DMS153 treated with DMSO at 0.1 percent for 48 hours (cell line): ENCODE results near the gene PSTPIP2.
"Not testable (repeated sequence)": the region's sequence is repeated elsewhere in the genome, so short reads cannot be mapped to it uniquely, and the experiment has no call there.

Experiments
- DNase-seq: peaks from one replicate; lab custom pipeline; 2025; ENCODE audit not compliant: unreplicated experiment; lab: John Stamatoyannopoulos, UW

The PSTPIP2 gene

DNA sequence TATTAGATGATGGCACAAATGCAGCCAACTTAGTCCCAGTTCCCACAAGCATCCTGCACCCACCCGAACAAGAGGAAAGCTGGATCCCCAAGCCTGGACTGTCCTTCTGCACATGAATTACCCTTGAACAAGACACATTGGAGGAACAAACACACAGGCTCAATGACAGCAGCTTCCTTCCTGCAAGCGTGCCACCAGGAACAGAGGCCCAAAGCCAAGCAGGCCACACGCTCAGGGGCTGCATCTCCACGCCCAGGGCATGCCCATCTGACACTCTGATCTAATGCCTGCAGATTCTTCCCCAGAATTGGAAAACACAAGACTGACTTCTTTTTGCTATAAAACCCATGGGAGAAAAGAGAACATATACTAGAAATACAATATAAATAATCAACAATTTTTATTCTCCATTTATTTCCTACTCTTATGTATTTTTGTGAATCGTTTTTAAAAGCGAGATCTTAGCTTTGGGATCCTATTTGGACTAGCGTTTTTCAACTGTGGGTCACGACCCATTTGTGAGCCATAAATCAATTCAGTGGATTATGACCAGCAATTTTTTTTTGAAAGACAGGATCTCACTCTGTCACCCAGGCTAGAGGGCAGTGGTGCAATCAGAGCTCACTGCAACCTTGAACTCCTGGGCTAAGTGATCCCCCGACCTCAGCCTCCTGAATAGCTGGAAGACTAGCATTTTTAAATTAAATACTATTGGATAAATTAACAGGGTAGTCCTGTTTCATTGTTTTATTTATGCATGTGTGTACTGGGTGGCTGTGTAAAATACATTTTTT lies 34.4 kb downstream of the PSTPIP2 start:
- no peak for DNase-seq

DNA sequence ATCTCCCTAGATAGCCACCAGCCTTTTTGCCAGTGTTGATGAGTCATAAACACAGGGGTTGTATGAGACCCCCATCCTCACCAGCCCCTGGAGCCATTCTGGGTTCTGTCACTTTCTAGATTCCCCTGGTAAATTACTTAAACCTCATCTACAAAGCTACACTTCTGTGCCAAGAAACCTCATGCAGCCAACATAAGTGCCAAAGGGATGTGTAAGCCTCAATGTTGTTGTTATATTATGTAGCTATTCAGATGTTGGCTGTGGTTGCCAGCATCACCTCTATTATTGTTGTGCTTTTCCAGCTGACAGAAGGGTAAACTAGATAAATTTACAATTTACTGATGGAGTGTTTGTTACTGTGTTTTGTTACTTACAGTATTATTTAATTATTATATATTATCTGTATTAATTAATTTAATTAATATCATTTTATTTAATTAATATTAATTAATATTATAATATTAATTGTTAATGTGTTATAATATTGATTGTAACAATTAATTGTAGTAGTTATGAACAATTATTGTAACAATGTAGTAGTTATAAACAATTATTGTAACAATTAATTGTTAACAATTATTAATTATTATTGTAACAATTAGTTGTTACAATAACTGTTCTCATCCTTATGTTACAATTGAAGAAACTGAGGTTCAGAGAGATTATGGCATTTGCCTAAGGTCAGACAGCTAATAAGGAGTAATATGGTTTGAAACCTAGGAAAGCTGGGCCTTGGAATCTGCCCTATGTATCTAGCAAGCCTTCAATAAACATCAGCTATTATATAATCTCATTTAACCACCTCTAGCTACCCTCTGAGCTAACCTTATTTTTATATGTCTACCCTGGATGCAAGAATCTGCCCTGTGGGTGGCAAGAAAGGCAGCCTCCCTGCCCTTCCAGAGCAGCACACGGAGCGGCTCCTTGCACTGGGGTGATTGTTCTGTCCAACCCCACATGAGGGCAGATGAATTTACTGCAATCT lies 36.1 kb downstream of the PSTPIP2 start:
- no peak for DNase-seq

GRCh38 chr18:46034230-46034629 lies 37.8 kb downstream of the PSTPIP2 start:
- DNase-seq = no peak

DNA sequence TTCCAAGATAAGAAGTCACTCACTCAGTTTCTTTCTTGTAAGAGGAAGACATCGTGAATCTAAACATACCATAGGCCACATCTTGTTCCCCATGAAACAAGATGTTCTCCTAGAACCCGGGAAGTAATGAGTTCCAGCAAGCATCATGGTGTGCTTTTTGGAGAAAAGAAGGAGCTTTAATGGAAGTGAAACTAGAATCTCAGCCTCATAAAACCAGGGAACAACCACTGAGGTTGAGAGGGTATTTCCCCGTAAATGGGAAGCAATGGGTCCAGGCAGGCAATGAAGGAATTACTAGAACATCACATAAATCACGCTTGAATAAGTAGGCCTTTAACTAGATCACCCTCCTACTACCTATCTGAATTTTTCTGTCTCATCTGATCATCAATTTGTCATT lies 40.3 kb downstream of the PSTPIP2 start:
- DNase-seq = no peak

DNA sequence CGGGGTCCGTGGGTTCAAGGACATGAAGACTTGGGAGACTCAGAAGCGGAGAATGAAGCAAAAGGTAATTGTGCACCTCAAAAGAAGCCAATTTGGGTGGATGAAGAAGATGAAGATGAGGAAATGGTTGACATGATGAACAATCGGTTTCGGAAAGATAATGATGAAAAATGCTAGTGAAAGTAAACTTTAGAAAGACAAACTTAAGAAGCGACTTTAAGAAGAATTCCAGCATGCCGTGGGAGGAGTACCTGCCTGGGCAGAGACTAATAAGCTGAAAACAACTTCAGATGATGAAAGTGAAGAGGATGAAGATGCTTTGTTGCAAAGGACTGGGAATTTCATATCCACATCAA lies 43.5 kb downstream of the PSTPIP2 start:
- no peak for DNase-seq

GRCh38 chr18:46019936-46020335 lies 52.1 kb downstream of the PSTPIP2 start:
- no peak for DNase-seq

- DNase-seq = no peak
These were observed 58.4 kb downstream of the PSTPIP2 start for GRCh38 chr18:46013484-46014189.

DNA sequence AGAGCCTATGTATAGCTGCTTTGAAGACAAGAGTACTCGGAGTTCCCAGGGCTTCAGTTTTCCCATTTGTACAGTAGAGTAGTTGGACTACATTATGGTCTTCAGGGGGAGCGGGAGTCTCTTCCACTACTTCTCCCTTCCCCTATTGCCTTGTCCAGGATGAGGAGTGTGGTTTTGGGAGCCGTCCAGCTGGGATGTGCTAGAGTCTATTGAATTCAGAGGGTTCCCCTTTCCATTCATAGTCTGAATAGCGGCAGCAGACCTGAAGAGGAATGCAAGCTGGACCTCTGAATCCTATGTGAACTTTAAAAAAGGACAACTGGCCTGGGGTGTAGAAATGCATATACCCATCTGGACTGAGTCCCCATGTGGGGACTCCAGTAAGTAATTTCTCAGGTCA lies 61.4 kb downstream of the PSTPIP2 start:
- DNase-seq = no peak

DNA sequence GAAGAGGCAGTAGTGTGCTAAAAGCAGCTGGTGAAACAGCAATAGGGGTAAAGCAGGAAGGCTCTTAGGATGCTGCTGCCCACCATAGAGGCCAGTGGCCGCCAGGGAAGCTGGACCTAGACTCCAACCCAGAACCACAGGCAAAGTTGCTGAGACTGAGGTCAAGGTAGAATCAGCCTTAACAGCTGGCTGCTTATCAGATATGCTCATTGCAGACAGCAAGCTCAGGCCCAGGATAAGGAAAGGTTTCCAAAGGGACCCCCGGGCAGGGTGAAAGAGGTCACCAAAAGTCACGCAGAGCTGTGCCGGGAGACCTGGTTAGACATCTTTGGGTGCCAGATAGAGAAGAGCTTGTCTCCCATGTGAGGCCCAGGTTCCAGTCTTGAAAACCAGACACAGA lies 62.0 kb downstream of the PSTPIP2 start:
- no peak for DNase-seq

- DNase-seq = no peak
These were observed 62.8 kb downstream of the PSTPIP2 start for GRCh38 chr18:46009125-46009840.

DNA sequence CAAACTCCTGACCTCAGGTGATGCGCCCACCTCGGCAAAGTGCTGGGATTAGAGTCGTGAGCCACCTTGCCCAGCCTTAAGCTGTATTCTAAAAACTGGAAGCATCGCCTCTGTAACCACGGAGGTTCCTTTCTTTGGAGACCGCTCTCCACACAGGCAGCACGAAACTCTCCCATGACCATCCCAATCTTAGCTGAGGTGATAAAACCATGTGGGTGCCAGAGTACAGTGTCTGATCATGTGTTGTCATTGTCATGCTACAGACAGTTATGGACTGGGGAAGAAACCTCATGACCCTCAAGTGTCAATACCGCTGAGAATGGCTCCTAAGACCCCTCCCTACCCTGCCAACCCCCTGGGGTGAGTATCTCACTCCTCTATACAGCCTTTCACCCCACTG lies 63.5 kb downstream of the PSTPIP2 start:
- DNase-seq = no peak

GRCh38 chr18:46007165-46007564 lies 64.9 kb downstream of the PSTPIP2 start:
- DNase-seq = no peak

- no peak for DNase-seq
These were observed 69.1 kb downstream of the PSTPIP2 start for GRCh38 chr18:46002934-46003333.

GRCh38 chr18:46001892-46002291 lies 70.2 kb downstream of the PSTPIP2 start:
- no peak for DNase-seq

DNA sequence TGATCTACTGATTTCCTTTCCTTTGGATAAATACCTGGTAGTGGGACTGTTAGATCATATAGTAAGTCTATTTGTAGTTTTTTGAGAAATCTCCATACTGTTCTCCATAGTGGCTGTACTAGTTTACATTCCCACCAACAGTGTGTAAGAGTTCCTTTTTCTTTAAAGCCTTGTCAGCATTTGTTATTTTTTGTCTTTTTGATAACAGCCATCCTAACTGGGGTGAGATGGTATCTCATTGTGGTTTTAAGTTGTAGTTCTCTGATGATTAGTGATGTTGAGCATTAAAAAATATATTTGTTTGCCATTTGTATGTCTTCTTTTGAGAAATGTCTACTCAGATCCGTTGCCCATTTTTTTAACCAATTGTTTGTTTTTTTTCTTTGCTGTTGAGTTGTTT lies 71.0 kb downstream of the PSTPIP2 start:
- DNase-seq = no peak

DNA sequence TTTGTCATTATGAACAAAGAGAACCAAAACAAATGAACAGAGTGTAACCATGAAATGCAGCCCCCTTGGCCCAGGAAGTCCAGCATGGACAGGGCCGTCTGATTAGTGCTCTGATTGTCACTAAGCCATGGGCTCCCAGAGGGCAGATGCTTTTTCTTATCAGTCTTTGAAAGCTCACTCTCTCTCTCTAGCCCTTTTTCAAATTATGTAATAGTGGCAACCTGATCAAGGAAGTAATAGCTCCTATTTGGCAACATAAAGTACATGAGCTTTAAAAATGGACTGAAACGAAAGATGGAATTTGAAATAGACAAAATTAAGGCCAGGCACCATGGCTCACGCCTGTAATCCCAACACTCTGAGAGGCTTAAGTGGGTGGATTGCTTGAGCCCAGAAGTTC lies 72.5 kb downstream of the PSTPIP2 start:
- DNase-seq = no peak

- no peak for DNase-seq
These were observed 73.8 kb downstream of the PSTPIP2 start for GRCh38 chr18:45998244-45998643.

DNA sequence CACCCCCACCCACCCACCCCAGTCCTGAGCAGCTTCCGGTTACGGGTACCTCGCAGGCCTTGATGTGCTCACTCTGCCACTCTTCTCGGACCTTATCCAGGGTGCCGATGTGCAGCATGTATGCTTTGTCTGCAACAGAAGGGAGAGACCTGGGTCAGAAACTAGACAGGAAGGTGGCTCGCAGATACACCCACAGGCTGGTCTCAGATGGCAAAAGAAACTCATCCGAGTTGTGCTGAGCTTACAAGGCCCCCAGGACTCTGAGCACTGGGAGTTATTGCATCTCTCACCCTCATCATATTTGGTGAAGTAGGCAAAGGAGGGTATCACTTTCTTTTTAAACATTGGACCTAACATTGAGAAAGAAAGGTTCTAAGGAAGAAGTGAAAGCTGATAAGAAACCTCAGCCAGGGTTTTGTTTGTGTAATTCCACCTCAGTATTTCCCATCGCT lies 74.3 kb downstream of the PSTPIP2 start:
- DNase-seq = no peak

GRCh38 chr18:45995461-45995860 lies 76.6 kb downstream of the PSTPIP2 start:
- no peak for DNase-seq

- no peak for DNase-seq
These were observed 78.6 kb downstream of the PSTPIP2 start for GRCh38 chr18:45993438-45993837.

- not testable (repeated sequence) for DNase-seq
These were observed 79.5 kb downstream of the PSTPIP2 start for GRCh38 chr18:45992527-45992926.
